Dermis microvascular lymphatic vessel endothelial cell (primary cell): ENCODE data around the gene CALML4. TPM values are rescaled to one million over a fixed set of nuclear protein-coding genes. Genes with fewer than 3 reads are reported as not detected.
"Not testable (repeated sequence)": the region's sequence is repeated elsewhere in the genome, so short reads cannot be mapped to it uniquely, and the experiment has no call there.

ENCODE experiments used
- DNase-seq, 2 donors: peaks; one replicate each; pipeline versions ENCODE4 v3.0.0 to v3.0.0-alpha.2; 2010; ENCODE audit warnings: low read depth in 2 of 2
- total RNA-seq: library from RNA; depleted of rRNA; stranded (reverse); fragments of >200 nt; gene quantifications from 2 replicates; pipeline ENCODE4 v1.2.1, GENCODE V29; 2014

CALML4 gene, protein sequence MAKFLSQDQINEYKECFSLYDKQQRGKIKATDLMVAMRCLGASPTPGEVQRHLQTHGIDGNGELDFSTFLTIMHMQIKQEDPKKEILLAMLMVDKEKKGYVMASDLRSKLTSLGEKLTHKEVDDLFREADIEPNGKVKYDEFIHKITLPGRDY
- total RNA-seq = 1.3 and 1.4 TPM in 2 replicates

DNA sequence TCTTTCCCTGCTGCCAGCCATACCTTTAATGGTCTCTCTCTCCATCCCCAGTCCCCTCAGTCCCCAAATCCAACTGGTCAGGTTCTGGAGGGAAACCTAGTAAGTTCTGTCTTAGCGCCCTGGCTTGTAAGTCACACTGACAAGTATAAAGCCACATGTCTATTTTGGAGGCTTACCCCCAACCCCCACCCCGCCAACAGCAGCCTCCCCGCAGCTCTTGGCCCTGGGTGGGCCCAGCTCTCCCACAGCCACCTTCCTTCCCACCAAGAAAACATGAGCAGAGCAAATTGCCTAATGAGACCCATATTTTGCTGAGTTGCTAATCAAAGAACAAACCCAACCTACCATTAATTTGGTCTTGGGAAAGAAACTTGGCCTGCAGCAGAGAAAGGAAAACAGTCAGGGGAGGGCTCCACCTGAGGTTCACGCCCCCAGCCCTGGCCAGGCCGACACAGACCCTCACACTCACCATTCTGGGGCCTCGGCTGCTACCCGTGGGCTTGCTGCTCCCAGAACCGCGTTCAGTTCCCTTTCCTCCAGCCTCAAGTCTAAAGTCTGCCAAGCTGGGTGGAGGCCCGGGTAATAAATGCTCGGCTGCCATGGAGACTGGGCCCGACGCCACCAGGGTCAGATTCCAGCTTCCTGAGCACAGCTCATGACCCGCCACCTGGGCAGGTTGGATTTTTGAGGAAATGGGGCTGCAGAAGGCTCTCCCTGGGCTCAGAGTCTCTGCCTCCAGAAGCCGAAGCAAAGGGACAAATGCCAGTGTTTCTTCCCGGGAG, at the start of gene CALML4:
Gene CALML4 (minus strand): TSS at position 557 of the 782 bp plus-strand sequence. CDS start 85 bp downstream, at position 472.
- DNase-seq = peak; percentile 45 to 63

DNA sequence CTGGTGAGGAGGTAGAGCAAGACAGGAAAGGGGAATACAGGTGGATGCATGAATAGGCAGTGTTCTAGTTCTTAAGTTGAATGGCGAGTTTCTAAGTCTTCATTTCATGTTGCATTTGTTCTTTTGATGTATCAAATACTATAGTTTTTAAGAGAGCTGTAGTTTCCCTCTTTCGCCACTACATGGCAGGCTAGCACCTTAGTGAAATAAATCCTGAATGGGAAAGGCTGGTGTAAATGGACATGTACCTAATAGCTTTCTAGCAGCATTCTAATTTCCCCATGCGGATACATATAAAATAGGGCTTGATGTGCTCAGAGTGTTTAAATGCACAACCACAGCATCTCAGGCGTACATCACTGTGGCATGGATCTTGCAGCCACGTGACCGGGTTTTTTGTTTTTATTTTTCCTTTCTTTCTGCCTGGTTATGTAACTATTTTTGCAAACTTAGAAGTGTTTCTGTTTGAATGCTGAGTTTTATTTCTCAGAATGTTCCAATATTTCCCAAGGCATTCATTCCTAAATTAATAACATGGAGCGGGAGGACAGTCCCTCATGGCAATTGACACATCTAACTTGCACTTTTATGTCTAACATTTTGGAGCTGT, 47.9 kb upstream of the CALML4 start:
- peak; percentile 74 to 82 for DNase-seq

DNA sequence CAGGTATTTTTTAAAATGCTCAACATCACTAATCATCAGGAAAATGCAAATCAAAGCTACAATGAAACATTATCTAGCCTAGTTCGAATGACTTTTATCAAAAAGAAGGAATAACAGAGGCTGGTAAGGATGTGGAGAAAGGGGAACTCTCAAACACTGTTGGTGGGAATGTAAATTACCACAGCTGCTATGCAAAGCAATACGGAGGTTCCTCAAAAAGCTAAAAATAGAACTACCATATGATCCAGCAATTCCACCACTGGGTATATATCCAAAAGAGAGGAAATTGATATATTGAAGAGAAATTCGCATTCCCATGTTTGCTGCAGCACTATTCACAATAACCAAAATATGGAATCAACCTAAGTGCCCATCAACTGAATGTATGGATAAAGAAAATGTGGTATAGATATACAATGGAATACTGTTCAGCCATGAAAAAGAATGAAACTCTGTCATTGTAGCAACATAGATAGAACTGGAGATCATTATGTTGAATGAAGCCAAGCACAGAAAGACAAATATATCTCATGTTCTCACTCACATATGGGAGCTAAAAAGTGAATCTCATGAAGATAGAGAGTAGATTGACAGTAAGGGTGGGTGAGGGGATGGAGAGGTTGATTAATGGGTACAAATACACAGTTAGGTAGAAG, 44.1 kb upstream of the CALML4 start:
- DNase-seq = no peak

DNA sequence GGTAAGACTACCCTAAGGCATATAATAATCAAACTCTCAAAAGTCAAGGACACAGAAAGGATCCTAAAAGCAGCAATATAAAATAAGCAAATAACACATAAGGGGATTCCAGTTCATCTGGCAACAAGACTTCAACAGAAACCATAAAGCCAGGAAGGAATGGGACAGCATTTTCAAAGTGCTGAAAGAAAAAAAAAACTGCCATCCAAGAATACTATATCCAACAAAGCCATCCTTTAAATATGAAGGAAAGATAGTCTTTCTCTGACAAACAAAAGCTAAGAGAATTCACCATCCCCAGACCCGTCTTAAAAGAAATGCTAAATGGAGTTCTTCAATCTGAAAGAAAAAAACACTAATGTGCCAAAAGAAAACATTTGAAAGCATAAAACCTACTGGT, 39.1 kb upstream of the CALML4 start:
- no peak for DNase-seq

DNA sequence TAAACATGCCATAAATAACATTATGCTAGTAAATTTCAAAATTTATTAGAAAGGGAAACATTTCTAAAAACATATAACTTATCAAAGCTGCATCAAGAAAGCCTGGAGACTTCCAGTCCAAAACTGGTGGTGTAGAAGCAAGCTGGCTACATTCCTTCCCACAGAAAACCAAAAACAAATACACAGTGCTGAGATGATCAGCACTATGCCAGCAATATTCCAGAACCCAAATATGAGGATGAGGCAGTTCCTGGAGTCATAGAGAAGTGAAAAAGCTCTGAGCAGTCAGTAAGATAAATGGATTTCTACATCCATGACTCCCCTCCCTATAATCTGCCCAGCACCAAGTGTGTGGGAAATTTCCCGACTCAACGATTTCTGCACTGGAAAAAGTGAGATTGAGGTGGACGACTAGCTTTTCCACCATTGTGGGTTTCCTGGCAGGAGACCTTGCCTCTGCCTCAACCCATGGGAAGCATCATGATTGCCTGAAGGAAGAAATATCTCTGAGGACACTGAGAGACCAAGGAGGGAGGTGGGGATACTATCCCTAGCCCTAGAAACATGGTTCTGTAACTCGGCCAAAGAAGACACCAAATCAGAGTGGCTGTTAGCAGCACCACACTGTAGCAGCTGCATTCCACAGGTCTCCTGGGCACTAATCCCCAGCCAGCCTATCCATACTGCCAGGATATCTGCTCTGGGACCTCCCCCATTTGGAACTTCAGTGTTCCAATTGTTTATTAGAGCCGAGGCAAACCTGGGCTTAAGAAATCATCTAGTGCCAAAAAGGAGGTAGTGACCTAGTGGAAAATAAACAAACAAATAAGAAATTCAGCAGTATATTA, 36.2 kb upstream of the CALML4 start:
- no peak for DNase-seq

DNA sequence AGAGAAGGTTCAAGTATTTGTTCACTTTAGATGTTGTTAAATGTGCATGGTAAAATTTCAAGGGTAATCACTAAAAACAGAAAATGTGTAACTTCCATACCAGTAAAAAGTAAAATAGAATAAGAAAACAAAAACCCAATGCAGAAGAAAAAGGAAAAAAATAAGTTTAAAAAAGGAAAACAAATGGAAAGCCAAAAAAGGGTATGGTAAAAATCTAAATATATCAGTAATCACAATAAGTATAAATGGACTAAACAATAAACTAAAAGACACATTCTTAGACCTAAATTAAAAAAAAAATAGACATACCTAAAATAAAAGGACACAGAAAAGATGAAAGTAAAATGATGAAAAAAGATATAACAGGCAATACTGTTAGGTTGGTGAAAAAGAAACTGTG, 33.9 kb upstream of the CALML4 start:
- DNase-seq = no peak

DNA sequence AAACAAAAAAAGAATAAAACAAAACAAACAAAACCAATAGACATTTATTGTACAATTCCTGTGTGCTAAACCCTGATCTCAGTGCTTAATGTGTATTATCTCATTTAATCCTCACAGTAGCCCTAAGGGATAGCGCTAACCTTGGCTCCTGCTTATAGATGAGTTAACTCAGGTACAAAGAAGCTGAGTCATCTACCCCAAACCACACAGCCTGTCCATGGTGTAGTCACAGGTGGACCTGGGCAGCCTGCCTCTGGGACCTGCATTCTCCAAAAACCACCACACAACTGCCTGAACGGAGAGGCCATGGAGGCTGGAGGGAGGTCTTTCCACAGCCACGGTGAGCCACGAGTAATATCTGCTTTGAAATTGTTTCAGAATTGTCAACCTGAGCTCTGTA, 29.9 kb upstream of the CALML4 start:
- no peak for DNase-seq

DNA sequence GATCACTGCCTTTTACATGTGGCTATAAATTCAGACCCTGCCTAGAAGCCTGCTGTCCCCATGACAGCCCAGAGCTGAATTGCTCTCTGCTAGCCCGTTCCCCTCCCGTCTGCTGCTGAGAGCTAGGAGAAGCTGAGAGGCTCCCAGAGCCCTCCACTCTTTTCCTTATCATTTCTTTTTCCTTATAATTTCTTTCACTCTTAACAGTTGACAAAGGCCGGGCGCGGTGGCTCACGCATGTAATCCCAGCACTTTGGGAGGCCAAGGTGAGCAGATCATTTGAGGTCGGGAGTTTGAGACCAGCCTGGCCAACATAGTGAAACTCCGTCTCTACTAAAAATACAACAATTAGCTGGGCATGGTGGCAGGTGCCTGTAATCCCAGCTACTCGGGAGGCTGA, 29.4 kb upstream of the CALML4 start:
- DNase-seq = not testable (repeated sequence)

DNA sequence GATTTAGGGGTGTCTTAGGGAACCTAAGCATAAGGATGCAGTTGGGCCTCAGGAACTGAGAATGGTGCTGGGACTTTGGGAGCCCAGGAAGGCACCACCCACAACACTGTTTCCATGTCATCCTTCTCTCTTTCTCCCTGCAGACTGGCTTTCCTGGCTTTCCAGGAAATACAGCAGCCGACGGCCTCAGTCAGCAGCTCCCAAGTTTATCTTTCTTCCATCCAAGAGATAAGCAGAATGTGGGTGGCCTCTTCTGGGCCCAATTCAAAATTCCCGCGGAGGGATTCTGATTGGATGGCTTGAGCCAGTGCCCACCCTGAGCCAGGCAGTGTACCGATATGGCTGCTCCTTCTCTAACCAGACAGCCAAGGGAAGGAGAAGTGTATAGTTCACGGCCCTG, 28.9 kb upstream of the CALML4 start:
- no peak for DNase-seq

DNA sequence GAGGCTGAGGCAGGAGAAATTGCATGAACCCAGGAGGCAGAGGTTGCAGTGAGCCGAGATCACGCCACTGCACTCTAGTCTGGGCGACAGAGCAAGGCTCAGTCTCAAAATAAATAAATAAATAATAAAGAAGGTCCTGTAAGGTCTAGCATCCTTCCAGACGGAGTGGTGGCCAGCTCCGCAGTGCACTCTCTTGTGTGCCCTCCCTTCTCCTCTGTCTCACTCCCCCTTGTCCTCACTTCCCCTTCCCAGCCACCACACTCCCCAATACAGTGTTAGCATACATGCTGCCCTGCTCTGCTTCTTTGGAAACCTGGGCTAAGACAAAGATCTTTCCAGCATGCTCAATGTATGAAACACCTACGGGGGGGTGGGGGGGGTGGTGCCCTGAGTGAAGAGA, 27.8 kb upstream of the CALML4 start:
- no peak for DNase-seq

DNA sequence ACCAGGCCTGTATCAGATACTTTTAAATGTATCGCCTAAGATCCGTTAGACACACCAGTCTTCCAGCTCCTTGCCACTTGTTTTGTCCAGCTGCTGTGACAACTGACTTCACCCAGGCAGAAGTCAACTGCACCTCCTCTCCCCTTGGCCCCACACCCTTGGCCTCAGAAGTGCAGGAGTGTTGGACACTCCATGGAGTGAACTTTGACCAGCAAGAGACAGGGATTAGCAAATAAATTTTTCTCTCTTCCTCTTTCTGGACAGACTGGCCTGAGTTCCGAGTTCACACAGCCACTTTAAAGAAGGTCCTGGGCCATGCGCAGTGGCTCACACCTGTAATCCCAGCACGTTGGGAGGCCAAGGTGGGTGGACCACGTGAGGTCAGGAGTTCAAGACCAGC, 27.3 kb upstream of the CALML4 start:
- DNase-seq = no peak

DNA sequence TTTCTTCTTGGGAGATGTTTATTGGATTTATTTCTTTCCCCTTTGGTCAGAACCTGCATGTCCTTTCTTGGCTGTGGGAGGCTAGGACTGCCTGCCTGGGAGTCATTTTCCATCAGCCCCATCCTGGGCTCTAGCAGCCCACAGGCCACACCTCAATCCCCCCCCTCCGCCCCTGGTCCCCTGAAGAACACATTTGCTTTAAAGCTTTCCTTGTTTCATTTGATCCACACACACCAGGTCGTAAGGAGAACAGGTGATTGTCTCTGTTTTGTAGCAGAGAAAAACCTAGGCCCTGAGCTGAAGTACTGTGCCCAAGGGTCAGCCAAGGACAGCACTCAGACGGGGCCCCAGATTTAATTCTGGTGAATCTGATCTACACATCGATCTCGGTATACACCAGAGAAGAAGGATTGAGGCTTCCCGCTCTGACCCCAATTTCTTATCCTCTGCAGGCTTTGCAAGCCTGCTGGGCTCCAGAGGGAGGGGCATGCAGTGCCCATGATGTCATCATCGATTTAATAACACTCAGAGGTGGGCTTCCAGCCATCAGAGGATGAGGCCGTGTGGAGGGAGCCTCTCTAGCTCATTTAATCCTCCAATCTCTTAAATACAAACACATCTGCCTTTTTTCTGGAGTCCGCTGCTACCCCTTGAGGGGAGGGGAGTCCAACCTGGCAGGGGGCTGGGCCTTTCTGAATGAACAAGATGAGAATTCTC, 26.1 kb upstream of the CALML4 start:
- DNase-seq = no peak

DNA sequence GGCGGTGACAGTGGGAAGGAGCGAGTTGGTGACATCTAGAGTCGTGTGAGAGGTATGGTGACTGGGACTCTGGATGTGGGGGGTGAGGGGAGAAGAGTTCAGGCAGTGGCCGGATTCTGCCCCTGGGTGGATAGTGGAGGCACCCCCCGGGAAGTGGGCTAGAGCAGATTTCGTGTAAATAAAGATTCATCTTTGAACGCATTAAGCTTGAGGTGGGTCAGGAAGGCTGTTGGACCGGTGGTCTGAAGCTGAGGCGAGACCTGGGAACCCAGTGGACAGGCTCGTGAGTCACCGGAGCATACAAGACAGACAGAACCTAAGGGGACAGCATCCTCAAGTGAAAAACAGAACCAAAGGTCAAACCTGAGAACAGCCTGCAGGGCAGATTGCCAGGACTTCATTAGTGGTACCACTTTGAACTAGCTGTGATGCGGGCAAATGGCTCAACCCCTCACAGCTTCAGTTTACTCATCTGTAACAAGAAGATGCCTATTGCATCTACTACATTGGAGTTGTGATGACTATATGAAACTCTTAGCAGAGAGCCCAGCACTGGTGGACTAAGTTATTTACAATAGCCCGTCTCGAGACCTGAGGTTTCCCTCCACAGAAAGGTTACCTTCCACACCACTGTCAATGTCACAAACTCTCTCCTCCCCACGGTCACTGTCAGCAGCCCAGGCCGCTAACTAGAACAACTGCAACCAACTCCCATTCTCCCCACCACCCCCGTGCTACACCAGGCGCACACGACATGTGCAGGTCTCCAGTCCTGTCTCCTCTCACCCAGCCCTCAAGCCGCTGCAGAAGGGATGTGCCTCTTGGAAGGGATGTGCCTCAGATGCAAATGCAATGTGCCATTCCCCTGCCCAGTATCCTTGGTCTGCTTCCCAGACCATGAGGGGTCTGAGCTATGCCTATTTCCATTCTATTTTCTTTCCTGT, 25.3 kb upstream of the CALML4 start:
- DNase-seq = no peak

DNA sequence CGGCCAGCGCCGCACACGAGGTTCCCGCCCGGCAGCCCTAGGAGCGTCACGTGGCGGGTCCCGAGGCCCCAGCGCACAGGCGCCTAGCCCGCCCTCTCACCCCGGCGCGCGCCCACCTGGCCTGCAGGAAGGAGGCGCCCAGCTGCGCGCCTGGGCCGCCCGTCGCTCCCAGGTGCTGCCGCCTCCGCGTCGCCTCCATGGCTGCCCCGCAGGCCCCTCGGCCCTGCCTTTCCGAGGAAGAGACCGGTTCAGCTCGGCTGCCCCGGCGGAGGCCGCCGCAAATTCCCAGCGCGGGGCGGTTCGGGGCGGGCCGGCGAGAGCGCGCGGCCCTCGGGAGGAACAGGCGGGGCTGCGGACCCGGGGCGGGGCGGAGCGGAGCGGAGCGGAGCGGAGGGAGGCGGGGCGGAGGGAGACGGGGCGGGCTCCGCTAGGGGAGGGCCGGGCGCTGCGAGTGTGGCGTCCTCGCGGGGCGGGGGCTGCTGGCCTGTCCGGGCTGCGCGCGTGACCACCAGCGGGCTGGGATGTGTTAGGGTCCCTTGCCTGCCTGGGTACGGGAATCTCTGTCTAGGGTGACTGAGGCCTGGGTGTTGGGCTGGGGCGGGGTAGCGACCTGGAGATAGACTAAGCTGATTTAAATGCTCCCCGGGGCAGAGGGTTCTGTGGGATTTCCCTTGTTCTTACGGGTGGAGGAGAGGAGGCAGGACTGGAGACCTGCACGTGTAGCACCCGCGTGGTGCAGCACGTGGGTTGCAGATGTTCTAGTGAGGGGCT, 24.4 kb upstream of the CALML4 start, which contains the start of gene CLN6:
Gene CLN6 (minus strand): TSS at position 343 of the 771 bp plus-strand sequence. CDS start 144 bp downstream, at position 199.
- peak; percentile 42 to 85 for DNase-seq

DNA sequence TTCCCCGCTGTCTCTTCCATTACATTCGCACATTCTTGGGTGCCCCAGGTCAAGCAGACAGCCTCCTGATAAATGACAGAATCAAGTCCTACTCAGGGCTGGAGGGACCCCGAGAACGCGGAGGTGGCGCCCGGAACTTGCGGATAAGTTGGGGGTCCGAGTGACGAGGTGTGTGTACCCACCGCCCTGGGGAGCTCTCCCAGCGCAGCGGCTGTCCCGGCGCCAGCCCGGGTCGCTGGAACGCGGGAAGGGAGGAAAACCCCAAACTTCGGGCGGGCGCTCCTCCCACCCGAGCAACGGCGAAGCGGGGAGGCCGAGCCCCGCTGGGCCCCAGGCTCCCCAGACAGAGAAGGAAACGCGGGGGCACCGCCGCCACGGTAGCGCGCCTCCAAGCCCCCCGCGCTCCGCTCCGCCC, 23.8 kb upstream of the CALML4 start:
- no peak for DNase-seq

DNA sequence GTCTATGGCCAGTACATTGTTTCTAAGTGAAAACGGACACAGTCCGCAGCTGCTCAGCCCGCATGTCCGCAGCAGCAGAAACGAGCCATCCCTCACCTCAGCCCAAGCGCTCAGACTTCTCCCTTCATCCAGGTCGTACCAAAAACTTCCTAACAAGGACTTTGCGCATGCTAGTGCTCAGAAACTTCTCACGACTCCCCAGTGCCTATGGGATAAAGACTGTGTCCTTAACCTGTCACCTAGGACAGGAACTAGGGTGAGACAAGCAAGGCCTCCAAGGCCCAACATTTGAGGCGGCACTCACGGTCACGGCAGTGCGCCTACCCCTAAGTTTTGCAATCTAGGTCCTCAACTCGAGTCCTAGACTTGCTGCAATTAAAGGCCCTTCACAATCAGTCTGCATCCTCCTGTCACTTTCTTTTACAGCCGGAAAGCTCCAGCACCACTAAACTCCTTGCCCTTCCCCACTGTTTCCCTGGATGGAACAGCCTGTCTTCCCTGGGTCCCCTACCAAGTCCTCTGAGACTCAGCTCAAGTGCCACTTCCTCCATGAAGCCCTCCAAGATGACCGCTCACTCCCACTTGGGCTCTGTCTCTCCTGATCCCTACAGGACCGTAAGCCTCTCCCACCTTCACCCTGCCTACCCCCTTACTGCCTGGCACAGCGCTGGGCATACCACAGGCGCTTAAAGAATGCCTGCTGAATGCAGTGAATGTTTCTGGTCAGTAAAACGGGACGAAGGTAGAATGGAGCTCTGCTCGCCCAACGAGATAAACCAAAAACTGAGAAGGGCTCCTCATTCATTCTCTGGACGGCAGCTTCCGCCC, 23.2 kb upstream of the CALML4 start:
- no peak for DNase-seq

DNA sequence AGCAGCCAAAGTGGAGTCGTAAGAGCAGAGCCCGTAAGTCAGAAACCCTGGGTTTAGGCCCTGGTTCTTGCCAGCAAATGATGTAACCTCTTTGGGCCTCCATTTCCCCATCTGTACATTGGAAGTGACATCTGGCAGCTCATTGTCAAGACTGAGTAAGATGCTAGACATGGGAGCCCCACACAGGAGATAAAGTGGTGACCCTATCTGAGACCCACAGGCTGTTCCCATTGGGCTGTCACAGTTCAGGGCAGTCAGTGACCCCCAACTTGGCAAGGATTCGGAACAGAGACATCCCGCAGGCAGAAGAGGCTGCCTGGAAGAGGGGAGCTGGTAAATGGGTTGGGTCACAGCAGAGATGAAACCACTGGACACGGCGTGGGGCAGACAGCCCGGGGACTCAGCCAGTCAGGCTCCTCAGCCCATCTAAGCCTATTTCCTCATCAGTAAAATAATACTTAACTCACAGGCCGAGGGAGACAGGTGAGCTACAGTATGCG, 22.6 kb upstream of the CALML4 start:
- no peak for DNase-seq

DNA sequence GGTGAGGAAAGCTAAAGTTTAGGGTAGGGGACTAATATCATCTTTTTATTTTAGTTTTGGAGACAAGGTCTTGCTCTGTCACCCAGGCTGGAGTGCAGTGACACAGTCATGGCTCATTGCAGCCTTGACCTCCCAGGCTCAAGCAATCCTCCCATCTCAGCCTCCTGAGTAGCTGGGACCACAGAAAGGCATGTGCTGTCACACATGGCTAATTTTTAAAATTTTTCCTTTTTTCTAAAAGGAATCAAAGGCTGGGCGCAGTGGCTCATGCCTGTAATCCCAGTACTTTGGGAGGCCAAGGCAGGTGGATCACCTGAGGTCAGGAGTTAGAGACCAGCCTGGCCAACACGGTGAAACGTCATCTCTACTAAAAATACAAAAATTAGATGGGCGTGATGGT, 20.3 kb upstream of the CALML4 start:
- not testable (repeated sequence) for DNase-seq
